GM18861 (cell line): ENCODE data around the gene RGS19.

Experiments used
- ATAC-seq: cut with Tn5 transposase; IDR thresholded peaks from one replicate; pipeline ENCODE4 v1.9.1; 2021; ENCODE audit not compliant: unreplicated experiment

The RGS19 gene

DNA sequence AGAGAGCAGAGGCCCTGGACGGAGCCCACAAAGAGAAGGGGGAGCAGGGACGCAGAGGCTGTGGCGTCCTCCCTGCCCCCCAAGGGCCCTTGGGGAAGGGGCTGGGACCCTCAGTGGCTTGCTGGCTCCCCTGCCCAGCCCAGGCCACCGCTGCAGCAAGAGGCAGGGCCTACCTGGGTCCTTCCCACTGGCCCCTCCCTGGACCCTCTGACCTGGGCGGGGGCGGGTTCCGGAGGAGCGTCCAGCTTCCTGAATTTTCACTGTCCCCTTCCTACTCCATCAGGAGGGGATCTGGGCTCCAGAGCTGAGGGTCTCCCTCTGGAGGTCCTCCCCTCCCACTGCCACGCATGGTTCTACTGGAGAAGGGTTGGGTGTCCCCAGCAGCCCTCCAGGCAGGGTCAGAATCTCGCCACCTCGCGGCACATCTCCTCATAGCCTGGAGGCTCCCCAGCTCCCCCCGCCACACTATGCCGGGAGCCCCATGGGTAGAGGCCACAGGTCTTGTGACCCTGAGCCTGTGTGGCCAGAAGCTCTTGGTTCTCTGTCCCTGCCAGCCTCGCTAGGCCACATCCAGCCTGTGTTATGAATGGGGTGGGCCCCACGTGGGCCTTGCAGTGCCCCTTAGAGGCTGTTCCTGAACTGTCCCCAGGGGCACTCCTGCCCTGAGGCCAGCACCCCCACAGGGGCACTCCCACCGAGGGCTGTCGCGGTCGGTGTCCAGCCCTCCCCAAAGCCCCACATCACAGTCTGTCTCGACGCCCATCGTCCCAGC lies 28.9 kb downstream of the RGS19 start:
- no peak for ATAC-seq

DNA sequence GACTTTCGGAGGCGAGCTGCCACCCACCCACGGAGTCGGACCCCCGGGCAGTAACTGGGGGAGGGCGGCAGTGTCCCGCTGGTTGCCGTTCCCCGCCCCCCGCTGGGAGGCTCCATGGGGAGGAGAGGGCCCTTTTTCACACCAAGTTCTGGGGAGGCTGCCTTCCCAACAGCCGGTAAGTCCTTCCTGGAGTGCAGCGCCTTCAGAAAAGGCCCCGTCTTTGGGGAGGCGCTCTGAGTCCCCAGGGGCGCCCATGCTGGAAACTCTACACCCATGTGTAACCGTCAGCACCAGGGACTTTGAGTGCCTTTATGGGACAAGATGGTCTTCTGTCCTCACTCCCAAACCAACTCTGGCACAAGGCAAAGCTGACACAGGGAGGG lies 29.4 kb downstream of the RGS19 start:
- no peak for ATAC-seq

DNA sequence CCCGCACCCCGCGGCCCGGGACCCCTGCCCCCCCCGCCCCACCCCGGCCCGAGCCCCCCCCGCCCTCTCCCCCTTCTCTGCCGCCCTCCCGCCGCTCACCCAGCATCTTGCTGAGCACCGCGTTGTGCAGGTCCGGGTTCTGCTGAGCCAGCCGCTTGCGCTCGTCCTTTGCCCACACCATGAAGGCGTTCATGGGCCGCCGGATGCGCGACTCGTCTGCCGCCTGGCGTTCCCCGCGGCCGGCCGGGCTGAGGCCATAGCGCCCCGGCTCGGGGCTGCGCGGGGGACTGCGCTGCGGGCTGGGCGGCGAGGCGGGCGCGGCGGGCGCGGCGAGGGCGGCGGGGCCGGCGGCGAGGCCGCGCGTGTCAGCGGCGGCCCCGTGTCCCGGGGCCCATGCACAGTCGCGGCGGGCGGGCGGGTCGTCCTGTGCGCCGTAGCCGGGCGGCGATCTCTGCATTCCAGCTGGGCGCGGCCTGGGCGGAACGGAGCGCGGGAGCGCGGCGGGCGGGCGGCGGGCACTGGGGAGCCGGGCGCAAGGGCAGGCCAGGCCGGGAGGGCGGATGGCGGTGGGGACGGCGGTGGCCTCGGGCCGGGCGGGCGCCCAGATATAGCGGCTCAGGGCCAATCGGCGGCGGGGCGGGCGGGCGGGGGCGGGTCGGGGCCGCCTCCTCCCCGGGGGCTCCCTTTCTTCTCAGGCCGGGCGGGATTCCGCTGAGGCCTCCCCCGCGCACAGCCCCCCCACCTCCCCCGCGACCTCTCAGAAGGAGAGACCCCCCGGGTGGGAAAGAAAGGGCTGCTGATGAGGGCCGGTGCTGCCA lies 30.0 kb downstream of the RGS19 start, which contains the start of gene SOX18:
Gene SOX18 (minus strand): TSS at position 580 of the 818 bp plus-strand sequence. CDS start 123 bp downstream, at position 457.
- ATAC-seq, result no peak

DNA sequence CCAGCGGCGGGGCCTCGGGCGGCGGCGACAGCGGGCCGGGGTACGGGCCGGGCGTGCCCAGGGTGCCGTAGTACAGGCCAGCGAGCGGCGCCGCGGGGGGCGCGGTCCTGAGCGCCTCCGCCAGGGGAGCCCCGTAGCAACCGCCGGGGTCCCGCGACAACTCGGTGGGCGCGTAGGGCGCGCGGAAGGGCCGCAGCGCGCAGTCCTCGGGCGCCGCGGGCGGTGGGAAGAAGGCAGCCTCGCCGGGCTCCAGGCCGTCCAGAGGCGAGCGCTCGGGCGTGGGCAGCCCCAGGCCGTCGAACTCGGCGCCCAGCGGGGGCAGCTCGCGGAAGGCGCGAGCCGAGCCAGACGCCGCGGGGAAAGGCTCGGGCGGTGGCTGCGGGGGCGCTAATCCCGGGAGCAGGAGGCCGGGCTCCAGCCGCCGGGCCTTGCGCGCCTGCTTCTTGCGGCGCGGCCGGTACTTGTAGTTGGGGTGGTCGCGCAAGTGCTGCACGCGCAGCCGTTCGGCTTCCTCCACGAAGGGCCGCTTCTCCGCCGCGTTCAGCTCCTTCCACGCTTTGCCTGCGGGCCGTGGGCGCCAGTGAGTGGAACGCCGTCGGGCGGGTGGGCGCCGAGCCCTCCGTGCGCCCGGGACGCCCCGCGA lies 30.8 kb downstream of the RGS19 start:
- no peak for ATAC-seq

DNA sequence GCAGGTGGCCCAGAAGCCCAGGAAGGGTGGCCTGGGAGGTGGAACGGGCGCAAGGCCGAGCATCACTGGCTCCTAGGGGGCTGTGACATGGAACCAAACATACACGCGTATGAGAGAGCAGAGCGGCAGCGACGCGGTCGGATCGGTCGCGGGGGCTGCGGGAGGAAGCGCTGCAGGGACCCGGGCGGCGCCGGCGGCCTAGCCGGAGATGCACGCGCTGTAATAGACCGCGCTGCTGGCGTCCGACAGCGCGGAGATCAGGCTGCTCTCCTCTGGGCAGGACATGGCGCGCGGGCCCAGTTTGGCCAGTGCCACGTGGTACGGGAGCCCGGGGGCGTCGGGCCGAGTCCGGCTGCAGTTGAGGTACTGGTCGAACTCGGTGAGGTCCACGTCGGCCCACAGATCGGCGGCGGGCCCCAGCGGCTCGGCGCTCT lies 31.3 kb downstream of the RGS19 start:
- ATAC-seq, result no peak

DNA sequence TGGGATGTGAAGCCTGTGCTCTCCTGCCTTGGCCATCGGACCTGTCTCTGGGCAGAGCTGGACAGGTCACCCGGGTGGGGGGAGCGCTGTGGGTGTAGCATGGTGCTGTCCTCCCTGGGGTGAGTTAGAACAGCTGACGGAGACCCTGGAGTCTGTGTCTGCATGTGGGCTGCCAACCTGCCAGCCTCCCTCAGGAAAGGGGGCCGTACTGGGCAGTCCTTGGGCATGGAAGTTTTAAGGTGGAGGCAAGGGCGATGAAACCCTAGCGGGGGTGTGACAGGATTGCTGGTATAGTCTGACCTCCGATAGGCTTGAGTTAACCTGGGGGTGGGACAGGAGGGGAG lies 32.3 kb downstream of the RGS19 start:
- ATAC-seq, result no peak

DNA sequence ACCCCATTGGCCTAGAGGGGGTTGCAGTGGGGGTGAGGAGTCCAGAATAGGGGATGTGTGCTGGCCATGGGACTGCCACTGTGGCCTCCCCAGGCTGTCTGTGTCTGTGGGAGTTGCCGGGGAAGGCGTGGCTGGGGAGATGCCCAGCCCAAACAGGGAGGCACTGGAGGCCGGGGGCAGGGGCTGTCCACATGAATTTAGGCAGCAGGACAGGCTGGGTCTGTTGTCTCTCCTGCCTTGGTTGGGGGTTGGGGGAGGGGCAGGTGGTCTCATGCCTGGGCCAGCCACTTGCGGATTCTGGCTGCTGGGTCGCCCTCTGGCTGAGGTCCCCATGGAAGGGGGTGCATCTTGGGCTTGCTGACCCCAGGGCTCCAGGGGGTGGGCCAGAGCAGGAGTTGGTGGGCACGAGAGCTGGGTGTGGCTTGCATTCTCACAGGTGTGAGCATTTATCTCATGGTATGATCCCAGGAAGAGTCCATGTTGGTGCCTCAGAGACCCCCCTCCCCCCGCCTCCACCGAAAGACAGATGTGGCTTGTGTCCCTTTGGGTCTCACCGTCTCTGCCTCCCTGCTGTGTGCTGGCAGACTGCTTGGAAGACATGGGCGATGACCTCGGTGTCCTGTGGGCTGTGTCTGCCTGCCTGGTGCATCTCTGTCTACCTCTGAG lies 33.8 kb downstream of the RGS19 start:
- no peak for ATAC-seq

DNA sequence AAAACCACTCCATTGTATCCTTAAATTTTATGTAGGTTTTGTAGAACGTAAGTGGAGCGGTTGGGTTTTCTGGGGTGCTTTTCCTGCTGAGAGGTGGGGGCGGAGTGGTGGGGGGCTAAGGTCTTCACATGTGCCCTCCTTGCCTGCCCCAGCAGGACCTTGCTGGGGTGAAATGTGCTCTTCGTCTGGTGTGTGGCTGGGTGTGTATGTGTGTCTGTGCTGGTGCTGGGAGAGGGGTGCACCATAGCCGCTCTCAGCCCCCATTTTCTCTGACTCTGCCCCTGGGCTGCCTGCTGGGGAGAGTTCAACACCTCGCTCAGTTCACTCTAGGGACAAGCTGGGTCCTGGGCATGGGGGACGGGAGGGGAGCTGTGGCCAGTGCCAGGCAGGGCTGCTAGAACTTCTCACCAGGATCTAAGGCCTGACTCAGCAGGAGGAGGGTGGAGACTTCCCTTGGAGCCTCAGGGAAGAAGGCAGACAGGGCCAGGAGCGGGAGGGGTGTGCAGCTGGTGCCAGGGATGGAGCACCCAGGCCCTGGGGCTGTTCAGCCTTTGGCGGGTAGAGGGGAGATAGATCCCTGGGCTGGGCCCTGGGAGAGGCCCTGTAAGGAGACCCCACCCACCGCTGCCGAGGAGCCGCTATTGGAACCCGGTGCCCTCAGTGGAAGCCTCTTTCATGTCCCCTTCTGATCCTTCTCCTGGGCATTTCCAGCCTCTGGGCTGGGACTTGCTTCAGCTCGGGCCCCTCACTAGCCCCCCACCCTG lies 34.7 kb downstream of the RGS19 start:
- ATAC-seq, result no peak

DNA sequence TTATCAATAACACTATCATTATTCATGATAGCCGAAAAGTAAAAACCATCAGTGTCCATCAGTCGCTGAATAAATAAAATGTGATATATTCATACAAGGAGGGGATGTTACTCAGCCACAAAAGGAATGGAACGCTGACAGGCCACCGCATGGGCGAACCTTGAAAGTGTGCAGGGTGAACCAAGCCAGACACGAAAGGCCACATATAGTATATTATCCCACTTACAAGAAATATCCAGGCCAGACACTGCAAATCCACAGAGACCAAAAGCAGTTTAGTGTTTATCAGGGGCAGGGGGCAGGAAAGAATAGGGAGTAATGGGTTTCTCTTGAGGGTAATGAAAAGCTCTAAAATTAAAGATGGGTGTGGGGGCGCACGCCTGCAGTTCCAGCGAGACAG lies 35.5 kb downstream of the RGS19 start:
- no peak for ATAC-seq

DNA sequence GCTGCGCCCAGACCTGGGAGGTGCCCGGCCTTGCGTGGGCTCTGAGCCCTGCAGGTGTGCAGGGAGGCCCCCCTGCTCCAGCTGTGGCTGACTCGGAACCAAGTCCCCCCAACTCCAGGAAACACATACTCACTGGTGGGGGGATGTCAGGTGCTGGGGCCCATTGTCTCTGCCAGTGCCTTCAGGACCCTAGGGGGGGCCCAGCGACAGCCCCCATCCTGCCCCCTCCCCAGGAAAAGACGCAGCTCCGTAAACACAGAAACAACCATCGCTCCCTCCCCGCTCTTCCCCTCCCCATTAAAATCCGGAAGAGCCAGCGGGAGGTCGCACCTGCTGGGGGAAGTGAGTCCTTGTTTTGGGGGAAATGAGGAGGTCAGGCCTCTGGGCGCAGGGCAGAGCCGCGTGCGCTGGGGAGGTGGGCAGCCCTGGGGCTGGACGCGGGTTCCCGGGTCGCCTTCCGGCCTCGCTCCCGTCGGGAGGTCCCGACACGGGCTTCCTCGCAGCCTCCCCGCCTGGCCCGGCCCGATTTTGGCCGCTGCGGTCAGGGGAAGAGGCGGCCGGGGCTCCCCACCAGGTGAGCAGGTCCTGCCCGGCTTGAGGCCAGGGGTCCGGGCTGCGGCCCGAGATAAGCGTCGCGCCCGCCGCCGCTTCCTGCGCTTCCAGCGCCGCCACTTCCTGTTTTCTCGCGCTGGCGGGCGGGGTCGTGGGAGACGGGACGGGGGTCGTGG lies 37.1 kb downstream of the RGS19 start:
- ATAC-seq, result no peak

DNA sequence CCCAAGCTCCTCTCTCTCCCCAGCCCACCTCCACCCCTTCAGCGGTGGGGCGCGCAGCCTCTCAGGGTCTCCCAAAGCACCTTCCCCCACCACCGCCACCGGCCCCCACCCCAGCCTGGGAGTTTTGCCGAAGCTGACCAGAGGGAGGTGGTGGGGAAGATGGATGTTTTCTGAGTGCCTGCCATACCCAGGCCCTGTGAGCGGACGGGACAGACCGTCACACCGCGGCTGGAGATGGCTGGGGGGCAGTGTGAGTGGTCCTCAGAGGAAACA lies 37.6 kb downstream of the RGS19 start:
- ATAC-seq, result no peak

DNA sequence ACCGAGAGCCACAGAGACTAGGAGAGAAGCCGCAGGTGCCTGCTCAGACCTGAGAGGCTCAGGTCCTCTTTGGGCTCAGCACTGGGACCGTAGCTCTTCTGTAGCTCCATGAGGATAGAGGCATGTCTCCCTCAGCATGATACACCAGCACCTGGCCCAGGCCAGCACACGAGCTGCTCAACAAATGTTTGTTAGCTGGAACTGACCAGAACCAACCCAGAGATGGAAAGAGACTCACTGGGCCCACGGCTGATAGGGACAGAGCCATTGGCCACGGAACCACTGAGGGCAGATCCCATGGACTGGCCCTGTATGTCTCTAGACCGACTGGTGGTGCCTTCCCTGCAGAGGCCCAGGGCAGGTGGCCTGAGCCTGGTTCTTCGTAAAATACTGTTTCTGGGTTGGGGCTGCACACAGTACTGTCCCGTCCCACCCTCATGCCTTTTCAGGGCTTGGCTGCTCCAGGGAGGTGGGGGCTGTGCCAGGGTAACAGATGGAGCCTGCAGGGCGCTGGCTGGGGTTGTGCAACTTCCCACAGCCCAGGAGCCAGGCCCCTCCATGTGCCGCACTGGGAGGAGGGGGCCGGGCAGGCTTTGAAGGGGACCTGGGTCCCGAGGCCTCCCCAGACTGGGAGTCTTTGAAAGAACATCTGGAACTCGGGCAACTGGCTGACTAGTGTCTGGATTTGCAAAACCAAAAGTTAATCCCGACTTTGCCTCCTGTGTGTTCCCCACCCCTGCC lies 38.1 kb downstream of the RGS19 start:
- ATAC-seq, result no peak

DNA sequence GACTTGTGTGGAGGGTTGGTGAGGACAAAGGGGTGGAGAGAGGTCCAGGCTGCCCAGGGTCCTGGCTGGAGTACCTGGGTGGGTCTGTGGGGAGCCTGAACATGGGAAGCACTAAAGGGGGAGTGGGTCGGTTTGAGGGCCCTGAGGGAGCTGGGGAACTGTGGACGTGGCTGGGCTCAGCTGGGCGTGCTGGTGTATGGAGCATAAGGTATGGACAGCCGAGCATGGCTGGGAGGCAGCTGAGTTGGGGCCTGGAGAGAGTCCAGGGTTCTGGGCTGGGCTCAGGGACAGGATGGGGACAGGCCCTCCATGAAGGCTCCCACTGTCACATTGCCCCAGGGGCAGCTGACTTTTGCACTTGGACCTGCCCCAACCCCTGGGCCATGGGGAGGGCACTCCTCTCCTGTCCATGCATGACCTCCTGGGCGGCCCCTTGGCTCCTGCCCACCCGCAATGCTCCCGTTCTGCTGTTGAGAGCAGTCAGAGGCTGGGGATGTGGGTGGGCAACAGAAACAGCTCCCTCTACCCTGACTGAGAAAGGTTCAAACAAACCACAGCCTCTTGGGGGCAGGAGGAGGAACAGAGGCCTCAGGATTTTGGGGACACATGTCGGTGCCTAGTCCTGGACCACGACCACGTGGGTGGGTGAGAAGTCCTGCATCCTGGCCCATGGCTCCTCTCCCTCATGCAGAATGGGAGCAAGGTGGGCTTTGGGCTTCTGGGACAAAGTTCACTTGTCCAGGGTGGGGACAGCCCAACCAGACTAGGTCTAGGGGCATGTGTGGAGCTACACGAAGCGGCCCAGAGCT lies 38.9 kb downstream of the RGS19 start:
- ATAC-seq, result no peak

DNA sequence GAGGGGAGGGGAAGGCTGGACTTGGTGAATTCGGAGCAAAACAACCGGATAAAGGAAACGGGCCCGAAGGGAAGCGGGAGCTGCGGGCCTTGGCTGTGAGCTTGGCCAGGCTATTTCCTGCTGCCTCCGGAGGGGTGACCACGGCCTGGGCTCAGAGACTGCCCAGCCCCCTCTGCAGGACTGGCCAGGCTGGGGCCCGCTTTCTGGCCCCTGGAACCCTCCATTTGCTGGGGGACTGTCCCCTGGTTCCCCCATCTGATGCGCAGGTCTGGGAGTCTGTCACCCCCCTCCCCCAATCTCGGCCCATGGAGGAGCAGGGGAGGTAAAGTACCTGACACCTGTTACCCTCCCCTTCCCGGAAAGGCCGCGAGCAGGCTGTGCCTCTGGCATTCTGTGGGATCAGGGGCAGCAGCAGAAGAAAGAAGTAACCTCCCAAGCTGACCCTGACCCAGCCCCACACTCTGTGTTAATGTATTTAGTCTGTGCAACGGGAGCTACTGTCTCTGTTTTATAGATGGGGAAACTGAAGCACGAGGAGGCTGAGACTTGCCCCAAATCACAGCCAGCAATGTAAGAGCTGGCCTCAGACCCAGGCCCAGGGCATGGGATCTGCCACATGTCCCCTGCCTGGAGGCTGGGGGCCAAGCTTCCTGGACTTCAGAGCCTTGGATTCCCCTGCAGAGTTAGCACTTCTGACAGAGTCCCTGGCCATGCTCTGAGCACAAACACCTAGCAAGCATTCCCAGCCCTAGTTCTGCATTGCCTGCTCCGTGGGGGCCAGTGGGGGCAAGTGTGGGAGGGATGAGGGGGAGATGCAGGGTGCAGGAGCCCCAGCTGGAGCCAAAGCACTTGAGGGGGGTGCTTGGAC lies 39.8 kb downstream of the RGS19 start:
- no peak for ATAC-seq

DNA sequence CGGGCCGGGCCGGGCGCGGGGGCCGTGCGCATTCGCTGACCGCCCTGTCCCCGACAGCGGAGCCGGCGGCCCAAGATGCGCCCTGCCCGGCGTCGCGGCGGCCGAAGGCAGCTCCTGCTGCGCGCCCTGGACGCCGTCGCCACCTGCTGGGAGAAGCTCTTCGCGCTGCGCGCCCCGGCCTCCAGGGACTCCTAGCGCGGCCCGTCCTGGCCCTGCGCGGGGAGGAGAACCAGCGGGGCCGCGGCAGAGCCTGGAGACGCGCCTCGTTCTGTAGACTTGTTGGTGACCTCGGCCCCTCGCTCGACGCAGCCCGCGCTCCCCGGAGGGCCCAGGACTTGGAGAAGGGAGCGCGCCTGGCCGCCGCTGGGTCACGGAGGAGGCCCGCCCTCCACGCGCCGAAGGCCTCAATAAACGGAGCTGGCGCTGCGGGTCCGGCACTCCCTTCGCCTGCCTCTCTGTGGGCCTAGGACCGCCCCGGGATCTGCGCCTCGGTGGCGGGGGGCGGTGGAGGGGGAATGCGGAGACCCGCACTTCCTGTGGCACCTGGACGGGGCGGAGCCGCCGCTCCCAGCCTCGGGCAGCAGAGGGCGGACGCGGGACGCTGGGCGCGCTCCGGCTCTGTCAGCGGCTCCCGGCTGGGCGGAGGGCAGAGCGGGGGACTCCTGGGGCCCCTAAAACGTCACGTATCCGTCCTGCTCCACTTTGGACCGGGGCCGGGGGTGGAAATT lies 40.6 kb downstream of the RGS19 start:
- no peak for ATAC-seq

DNA sequence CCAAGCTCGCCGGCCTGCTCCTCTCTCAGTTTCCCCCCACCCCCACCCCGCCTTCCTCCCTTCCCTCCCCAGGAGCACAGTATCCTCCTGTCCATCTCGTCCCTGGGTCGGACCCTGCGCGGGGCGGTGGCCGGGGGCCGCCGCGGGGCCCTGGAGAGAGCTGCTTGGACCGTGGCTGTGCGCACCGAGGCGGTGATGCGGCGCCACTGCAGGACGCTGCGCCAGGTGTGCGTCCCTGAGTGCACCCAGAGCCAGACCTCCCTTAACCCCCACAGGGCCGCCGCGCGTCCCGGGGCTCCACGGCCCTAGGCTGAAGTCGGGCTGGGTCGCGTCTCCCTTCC lies 41.1 kb downstream of the RGS19 start:
- ATAC-seq, result no peak

DNA sequence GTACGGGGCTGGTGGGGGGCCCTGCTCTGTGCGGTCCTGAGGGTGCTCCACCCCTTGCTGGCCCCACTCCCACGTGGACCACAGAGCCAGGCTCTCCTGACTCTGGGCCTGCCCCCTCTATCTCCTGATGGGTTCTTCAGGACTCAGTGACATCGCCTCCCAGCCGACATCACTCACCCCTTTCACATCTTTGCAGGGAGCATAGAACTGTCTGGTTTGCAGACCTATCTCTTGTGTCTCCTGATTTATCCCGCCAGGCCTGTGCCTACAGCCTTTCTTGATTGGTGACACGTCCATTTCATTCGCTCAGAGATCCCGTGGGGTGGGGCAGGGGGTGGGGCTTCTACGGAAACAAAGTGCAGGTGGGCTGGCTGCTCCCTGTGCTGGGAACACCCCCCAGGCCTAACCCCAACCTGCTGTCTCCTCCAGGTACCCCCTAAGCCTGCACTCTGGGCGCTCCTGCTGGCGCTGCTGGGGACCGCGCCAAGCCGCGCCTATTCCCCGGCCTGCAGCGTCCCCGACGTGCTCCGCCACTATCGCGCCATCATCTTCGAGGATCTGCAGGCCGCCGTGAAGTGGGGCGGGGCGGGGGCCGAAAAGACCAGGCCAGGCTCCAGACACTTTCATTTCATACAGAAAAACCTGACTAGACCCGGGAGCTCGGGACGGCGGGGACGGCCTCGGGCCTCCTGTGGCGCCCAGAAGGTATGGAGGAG lies 41.7 kb downstream of the RGS19 start:
- no peak for ATAC-seq
